Keratinocyte (primary cell): ENCODE data around the gene GRAMD1B. TPM values are rescaled to one million over a fixed set of nuclear protein-coding genes. Genes with fewer than 3 reads are reported as not detected.

Experiments used
- DNase-seq: peaks from one replicate; pipeline ENCODE4 v3.0.0-alpha.2; 2011; ENCODE audit warnings: low read depth, missing footprints, low spot score
- FAIRE-seq: peaks from 2 replicates; lab custom pipeline; 2011; peaks lifted over from hg19 to GRCh38; lab: Jason Lieb, UNC
- H2AFZ ChIP-seq: 2 replicates; pipeline ENCODE4 v1.6.0; 2012; ENCODE audit warnings: low read length, control low read depth, inconsistent platforms; ENCODE audit not compliant: control insufficient read depth
- H3K27ac ChIP-seq: 2 replicates; pipeline ENCODE4 v1.5.1; 2011; ENCODE audit warnings: low read length; ENCODE audit not compliant: control insufficient read depth, insufficient read depth
- H3K27me3 ChIP-seq: 3 replicates; pipeline ENCODE4 v1.6.0; 2011; ENCODE audit warnings: low read length; ENCODE audit not compliant: control insufficient read depth, insufficient read depth; ENCODE audit errors: extremely low read depth
- H3K36me3 ChIP-seq, 2 experiments: 2 replicates in 1 of 2; 3 replicates in 1 of 2; pipeline ENCODE4 v1.5.1; 2011; ENCODE audit warnings: low read length in 2 of 2, mild to moderate bottlenecking in 1 of 2; ENCODE audit not compliant: control insufficient read depth in 2 of 2, insufficient read depth in 2 of 2; ENCODE audit errors: extremely low read depth in 1 of 2
- H3K4me1 ChIP-seq: 3 replicates; pipeline ENCODE4 v1.5.1; 2011; ENCODE audit warnings: low read length; ENCODE audit not compliant: control insufficient read depth, insufficient read depth; ENCODE audit errors: extremely low read depth
- H3K4me2 ChIP-seq: 3 replicates; pipeline ENCODE4 v1.6.0; 2011; ENCODE audit warnings: low read depth, low read length; ENCODE audit not compliant: control insufficient read depth, insufficient read depth; ENCODE audit errors: extremely low read depth
- H3K4me3 ChIP-seq, 3 experiments: fragments of 200-600 bp in 1 of 3; sonication (generic) in 1 of 3; 2 replicates in 2 of 3; 3 replicates in 1 of 3; pipeline ENCODE4 v1.5.1; 2011 to 2016; ENCODE audit warnings: low read length in 3 of 3, mild to moderate bottlenecking in 3 of 3, control low read depth in 2 of 3, inconsistent platforms in 1 of 3, low read depth in 1 of 3, mixed read lengths in 1 of 3, mixed run types in 1 of 3, moderate library complexity in 1 of 3; ENCODE audit not compliant: control insufficient read depth in 2 of 3, insufficient read depth in 2 of 3; ENCODE audit errors: extremely low read depth in 1 of 3
- H3K79me2 ChIP-seq: 2 replicates; pipeline ENCODE4 v1.6.0; 2012; ENCODE audit warnings: low read length; ENCODE audit not compliant: control insufficient read depth, insufficient read depth
- H3K9ac ChIP-seq: 3 replicates; pipeline ENCODE4 v1.6.0; 2011; ENCODE audit warnings: low read length; ENCODE audit not compliant: control insufficient read depth, insufficient read depth; ENCODE audit errors: extremely low read depth
- H3K9me1 ChIP-seq: 3 replicates; pipeline ENCODE4 v1.6.0; 2011; ENCODE audit warnings: low read length; ENCODE audit not compliant: control insufficient read depth, insufficient read depth; ENCODE audit errors: extremely low read depth
- H3K9me3 ChIP-seq: 2 replicates; pipeline ENCODE4 v1.5.1; 2012; ENCODE audit warnings: low read depth, low read length; ENCODE audit not compliant: control insufficient read depth
- H4K20me1 ChIP-seq: 3 replicates; pipeline ENCODE4 v1.6.0; 2011; ENCODE audit warnings: low read length; ENCODE audit not compliant: control insufficient read depth, insufficient read depth; ENCODE audit errors: extremely low read depth
- EZH2 ChIP-seq: IDR thresholded peaks from one replicate; pipeline ENCODE4 v1.6.1; 2012; ENCODE audit warnings: inconsistent platforms, mild to moderate bottlenecking, low read length, moderate library complexity
- dilution Hi-C: fragments of 300-500 bp; cut with MboI; formaldehyde crosslinking; loops from one replicate; pipeline ENCODE4 v1.7.0; 2020; ENCODE audit warnings: low sequenced_read_pairs; ENCODE audit not compliant: extremely low pct_ligation_motif_present
- polyA plus RNA-seq, 5 experiments: library from polyadenylated mRNA; depleted of rRNA in 3 of 5; stranded (reverse) in 3 of 5; stranded (forward) in 1 of 5; unstranded in 1 of 5; fragments of >200 nt; gene quantifications; 1 replicate in 1 of 5; 2 replicates in 3 of 5; 3 replicates in 1 of 5; pipeline versions ENCODE4 v1.2.1 to v1.2.3, GENCODE V29; 2011 to 2012; ENCODE audit warnings: missing spikeins in 2 of 5, low read depth in 1 of 5, low replicate concordance in 1 of 5
- TF ChIP-seq, protein P1 (sequence below), 3 experiments: IDR thresholded peaks in 1 of 3; conservative IDR thresholded peaks in 1 of 3; optimal IDR thresholded peaks in 1 of 3; 2 replicates in 2 of 3; 3 replicates in 1 of 3; pipeline versions ENCODE3 to v1.5.1; 2011; ENCODE audit warnings: low read length in 3 of 3, mild to moderate bottlenecking in 3 of 3, moderate library complexity in 2 of 3, control low read depth in 1 of 3, inconsistent platforms in 1 of 3; ENCODE audit not compliant: insufficient read depth in 2 of 3; ENCODE audit errors: extremely low read depth in 1 of 3

The GRAMD1B gene
- polyA plus RNA-seq, 1 donor (not counting 4 experiments of a cell fraction or from before 2014, with no cell fraction given), result 0.04 TPM

DNA sequence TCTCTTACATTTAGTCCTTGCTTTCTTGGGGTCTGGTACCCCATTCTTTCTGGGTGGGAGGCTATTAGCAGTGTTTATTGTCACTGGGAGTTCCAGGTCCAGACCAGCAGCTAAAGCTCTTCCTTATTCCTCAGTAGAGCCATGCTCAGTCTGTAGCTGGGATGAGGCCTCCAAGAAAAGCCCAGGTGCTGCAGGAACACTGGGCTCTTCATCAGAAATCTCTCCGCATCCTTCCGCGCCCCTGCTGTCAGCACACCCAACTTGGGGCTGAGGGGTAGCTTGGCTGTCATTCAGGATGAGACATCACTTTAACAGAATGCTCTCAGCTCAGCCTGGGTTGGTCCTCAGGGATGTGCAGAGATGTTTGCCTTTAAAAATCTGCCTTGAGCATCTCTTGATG lies 97.5 kb downstream of the GRAMD1B start:
- dilution Hi-C loops, result no loop called here
- peaks cover 35% of the 10 kb centered on the region for H3K27me3 ChIP-seq
- no peak overlapping the region for H3K9ac ChIP-seq
- H3K36me3 ChIP-seq, result no peaks in the 10 kb centered on the region
- DNase-seq (no peak), FAIRE-seq (no peak)
- H3K4me3 ChIP-seq, result no peak overlapping the region
- H3K4me1 ChIP-seq, result no peaks in the 10 kb centered on the region
- no peak overlapping the region for H3K27ac ChIP-seq
- TF ChIP-seq EZH2, result no peak
- TF ChIP-seq, protein P1, sequence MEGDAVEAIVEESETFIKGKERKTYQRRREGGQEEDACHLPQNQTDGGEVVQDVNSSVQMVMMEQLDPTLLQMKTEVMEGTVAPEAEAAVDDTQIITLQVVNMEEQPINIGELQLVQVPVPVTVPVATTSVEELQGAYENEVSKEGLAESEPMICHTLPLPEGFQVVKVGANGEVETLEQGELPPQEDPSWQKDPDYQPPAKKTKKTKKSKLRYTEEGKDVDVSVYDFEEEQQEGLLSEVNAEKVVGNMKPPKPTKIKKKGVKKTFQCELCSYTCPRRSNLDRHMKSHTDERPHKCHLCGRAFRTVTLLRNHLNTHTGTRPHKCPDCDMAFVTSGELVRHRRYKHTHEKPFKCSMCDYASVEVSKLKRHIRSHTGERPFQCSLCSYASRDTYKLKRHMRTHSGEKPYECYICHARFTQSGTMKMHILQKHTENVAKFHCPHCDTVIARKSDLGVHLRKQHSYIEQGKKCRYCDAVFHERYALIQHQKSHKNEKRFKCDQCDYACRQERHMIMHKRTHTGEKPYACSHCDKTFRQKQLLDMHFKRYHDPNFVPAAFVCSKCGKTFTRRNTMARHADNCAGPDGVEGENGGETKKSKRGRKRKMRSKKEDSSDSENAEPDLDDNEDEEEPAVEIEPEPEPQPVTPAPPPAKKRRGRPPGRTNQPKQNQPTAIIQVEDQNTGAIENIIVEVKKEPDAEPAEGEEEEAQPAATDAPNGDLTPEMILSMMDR (optimal IDR thresholded peaks at IDR 0.05 in 1 of 3, IDR thresholded peaks at IDR 0.05 in 1 of 3, conservative IDR thresholded peaks at IDR 0.05 in 1 of 3; ENCODE audit: extremely low read depth in 1 of 3, insufficient read depth in 2 of 3, low read length in 3 of 3), result no peak
- H2AFZ ChIP-seq, result no peak overlapping the region
- no peaks in the 10 kb centered on the region for H3K9me1 ChIP-seq
- H3K4me2 ChIP-seq, result no peak overlapping the region
- H3K79me2 ChIP-seq, result no peaks in the 10 kb centered on the region
- no peaks in the 10 kb centered on the region for H4K20me1 ChIP-seq
- no peaks in the 10 kb centered on the region for H3K9me3 ChIP-seq

DNA sequence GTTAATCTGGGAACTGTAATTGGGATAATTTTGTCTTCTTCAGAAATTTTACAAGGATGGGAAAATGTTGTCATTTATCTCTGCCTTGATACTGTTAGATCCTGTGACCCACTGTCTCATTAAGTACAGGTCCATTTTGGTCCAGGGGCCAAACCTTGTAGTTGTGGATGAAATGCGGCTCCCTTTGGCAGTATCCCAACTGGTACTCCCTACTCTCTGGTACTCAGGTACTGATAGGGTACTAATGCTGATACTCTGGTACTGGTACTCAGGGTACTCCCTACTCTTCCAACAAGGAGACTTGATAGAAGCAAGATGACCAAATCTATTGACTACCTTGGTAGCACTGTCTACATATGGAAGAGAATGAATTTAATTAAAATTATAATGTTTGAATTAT lies 97.9 kb downstream of the GRAMD1B start:
- no peak overlapping the region for H3K27ac ChIP-seq
- FAIRE-seq (no peak), DNase-seq (no peak)
- no peak overlapping the region for H2AFZ ChIP-seq
- H3K36me3 ChIP-seq, result no peaks in the 10 kb centered on the region
- H3K79me2 ChIP-seq, result no peaks in the 10 kb centered on the region
- no peaks in the 10 kb centered on the region for H3K4me1 ChIP-seq
- no peak overlapping the region for H3K4me3 ChIP-seq
- H3K27me3 ChIP-seq, result peaks cover 35% of the 10 kb centered on the region
- TF ChIP-seq EZH2, result no peak
- dilution Hi-C loops, result no loop called here
- H4K20me1 ChIP-seq, result no peaks in the 10 kb centered on the region
- H3K9ac ChIP-seq, result no peak overlapping the region
- no peak overlapping the region for H3K4me2 ChIP-seq
- H3K9me3 ChIP-seq, result no peaks in the 10 kb centered on the region
- no peaks in the 10 kb centered on the region for H3K9me1 ChIP-seq

DNA sequence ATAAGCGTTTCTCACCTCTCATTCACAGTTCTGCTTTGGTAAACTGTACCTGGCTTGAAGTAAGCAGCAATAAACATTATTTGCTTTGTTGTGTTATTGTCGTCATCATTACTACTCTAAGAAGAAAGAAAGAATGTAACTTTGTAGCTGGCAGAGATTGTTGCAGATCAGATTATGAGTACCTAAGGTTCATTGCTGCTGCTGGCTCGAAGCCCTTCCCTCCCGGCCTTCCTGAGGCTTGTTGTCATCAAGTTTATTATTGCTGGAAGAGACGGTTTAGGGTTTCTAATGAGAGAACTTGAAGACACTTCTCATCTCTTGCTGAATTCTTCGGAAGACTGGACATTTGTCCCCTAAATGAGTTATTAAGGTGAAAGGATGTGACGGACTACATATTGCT lies 101.3 kb downstream of the GRAMD1B start:
- Histone ChIP-seq H2AFZ (no peak overlapping the region), H3K9me3 (no peaks in the 10 kb centered on the region), H3K27me3 (peaks cover 19% of the 10 kb centered on the region), H3K36me3 (no peaks in the 10 kb centered on the region), H3K79me2 (no peaks in the 10 kb centered on the region), H3K4me1 (no peaks in the 10 kb centered on the region), H3K9ac (no peak overlapping the region), H3K4me2 (no peak overlapping the region), H4K20me1 (no peaks in the 10 kb centered on the region), H3K27ac (no peak overlapping the region), H3K9me1 (no peaks in the 10 kb centered on the region), H3K4me3 (no peak overlapping the region)
- dilution Hi-C loops, result no loop called here
- DNase-seq (no peak), FAIRE-seq (no peak)
- no peak for TF ChIP-seq EZH2
- TF ChIP-seq, protein P1 (optimal IDR thresholded peaks at IDR 0.05 in 1 of 3, IDR thresholded peaks at IDR 0.05 in 1 of 3, conservative IDR thresholded peaks at IDR 0.05 in 1 of 3; ENCODE audit: extremely low read depth in 1 of 3, insufficient read depth in 2 of 3, low read length in 3 of 3), result no peak
